Fibroblast of villous mesenchyme (primary cell): ENCODE data around the gene CCN2. TPM values are rescaled to one million over a fixed set of nuclear protein-coding genes. Genes with fewer than 3 reads are reported as not detected.

Source experiments
- DNase-seq: peaks from one replicate; pipeline ENCODE4 v3.0.0-alpha.2; 2010; ENCODE audit warnings: low read depth
- H3K4me3 ChIP-seq: 2 replicates; pipeline ENCODE4 v1.5.1; 2011; ENCODE audit warnings: low read depth, mild to moderate bottlenecking, low read length
- CTCF ChIP-seq: IDR thresholded peaks from 2 replicates; pipeline ENCODE4 v1.5.1; 2012; ENCODE audit warnings: low read depth, mild to moderate bottlenecking, low read length; ENCODE audit not compliant: insufficient read depth
- total RNA-seq: library from RNA; depleted of rRNA; stranded (reverse); fragments of >200 nt; gene quantifications from 2 replicates; pipeline ENCODE4 v1.2.3, GENCODE V29; 2012

Gene CCN2
- total RNA-seq, 1 donor = 177 TPM

- no peak overlapping the region for H3K4me3 ChIP-seq
- no peak for DNase-seq
- no peak for TF ChIP-seq CTCF
Observed at GRCh38 chr6:131955876-131956275, 4.7 kb upstream of the CCN2 start.

GRCh38 chr6:131955192-131955591 lies 4.0 kb upstream of the CCN2 start:
- DNase-seq = peak; percentile 44
- H3K4me3 ChIP-seq = no peak overlapping the region
- no peak for TF ChIP-seq CTCF

- no peak for TF ChIP-seq CTCF
- peak; percentile 93 for DNase-seq
- H3K4me3 ChIP-seq = no peak overlapping the region
Observed at GRCh38 chr6:131954775-131955107, 3.6 kb upstream of the CCN2 start.

- no peak overlapping the region for H3K4me3 ChIP-seq
- no peak for TF ChIP-seq CTCF
- peak; percentile 23 for DNase-seq
Observed at GRCh38 chr6:131954059-131954774, 3.0 kb upstream of the CCN2 start.

- no peak for DNase-seq
- no peak overlapping the region for H3K4me3 ChIP-seq
- TF ChIP-seq CTCF = no peak
Observed at GRCh38 chr6:131952886-131953509, 1.8 kb upstream of the CCN2 start.

- H3K4me3 ChIP-seq = peak overlapping the region; percentile 78
- TF ChIP-seq CTCF = no peak
- no peak for DNase-seq
Observed at GRCh38 chr6:131951576-131952230, 531 bp upstream of the CCN2 start.
